Measurements from ENCODE around the gene MMP25.

DNA sequence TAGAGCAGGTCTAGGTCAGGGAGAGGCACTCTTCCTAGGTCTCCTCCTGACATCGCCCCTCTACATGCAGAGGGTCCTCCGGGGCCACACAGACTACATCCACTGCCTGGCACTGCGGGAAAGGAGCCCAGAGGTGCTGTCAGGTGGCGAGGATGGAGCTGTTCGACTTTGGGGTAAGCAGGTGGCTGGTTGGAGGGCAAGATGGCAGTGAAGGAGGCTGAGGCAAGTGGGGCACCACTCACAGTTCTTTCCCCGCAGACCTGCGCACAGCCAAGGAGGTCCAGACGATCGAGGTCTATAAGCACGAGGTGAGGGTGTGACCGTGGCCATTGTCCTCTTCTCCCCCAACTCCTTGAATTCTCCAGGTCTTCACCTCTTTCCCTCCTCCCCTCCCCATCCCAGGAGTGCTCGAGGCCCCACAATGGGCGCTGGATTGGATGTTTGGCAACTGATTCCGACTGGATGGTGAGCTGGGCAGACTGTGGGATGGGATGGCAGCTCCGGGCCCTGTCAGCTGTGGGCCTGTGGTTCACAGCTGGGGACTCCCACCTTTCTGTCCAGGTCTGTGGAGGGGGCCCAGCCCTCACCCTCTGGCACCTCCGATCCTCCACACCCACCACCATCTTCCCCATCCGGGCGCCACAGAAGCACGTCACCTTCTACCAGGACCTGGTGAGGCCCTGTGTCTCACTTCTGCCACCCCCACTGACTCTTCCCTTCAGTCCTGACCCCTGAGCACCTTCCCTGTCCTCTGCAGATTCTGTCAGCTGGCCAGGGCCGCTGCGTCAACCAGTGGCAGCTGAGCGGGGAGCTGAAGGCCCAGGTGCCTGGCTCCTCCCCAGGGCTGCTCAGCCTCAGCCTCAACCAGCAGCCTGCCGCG lies 19.5 kb upstream of the MMP25 start:
- TF ChIP-seq, protein P1, sequence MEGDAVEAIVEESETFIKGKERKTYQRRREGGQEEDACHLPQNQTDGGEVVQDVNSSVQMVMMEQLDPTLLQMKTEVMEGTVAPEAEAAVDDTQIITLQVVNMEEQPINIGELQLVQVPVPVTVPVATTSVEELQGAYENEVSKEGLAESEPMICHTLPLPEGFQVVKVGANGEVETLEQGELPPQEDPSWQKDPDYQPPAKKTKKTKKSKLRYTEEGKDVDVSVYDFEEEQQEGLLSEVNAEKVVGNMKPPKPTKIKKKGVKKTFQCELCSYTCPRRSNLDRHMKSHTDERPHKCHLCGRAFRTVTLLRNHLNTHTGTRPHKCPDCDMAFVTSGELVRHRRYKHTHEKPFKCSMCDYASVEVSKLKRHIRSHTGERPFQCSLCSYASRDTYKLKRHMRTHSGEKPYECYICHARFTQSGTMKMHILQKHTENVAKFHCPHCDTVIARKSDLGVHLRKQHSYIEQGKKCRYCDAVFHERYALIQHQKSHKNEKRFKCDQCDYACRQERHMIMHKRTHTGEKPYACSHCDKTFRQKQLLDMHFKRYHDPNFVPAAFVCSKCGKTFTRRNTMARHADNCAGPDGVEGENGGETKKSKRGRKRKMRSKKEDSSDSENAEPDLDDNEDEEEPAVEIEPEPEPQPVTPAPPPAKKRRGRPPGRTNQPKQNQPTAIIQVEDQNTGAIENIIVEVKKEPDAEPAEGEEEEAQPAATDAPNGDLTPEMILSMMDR (IDR thresholded peaks at IDR 0.05): no peak
- no peak for TF ChIP-seq POLR2A (IDR thresholded peaks at IDR 0.05)

Measured in lower leg skin (tissue), 3 donors.